Stimulated activated CD8-positive, alpha-beta memory T cell treated with anti-CD3 and anti-CD28 coated beads, Interleukin-7, amount 100 ng/mL, for 4 hours (primary cell): Measurements from ENCODE around the gene PEX11A.
A peak's percentile ranks its signal among the peaks of the same experiment; 100 is the strongest.

ENCODE experiments used
- DNase-seq, 2 donors: peaks; one replicate each; pipeline ENCODE4 v3.0.0-alpha.2; 2020; ENCODE audit warnings: low read depth in 2 of 2

The PEX11A gene

GRCh38 chr15:89654847-89655805 is 35.4 kb downstream of the PEX11A start, which contains the start of gene KIF7:
Gene KIF7, minus strand, starts transcription at chr15:89655467. Its CDS starts 2,537 bp downstream, at chr15:89652930.
- no peak for DNase-seq

DNA sequence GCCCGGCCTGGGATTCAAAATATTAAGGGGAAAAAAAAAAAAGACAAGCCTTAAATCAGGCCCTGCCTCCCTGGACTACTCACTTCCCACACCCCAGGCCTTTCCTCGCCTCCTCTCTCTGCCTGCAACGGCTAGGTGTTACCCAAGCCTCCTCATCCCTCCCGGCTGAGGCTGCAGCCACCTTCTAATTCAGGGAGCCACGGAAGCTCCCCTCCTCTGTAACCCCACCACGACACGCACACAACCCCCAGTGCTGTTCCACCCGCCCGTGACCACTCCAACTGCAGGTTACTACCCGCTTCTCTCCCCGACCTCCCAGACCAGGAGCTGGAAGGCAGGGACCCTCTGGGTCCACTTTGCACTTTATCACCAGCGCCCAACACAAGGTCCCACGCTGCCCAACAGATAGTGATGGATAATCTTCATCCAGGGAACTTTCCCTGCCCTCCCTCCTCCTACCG is 36.2 kb downstream of the PEX11A start:
- DNase-seq: no peak

DNA sequence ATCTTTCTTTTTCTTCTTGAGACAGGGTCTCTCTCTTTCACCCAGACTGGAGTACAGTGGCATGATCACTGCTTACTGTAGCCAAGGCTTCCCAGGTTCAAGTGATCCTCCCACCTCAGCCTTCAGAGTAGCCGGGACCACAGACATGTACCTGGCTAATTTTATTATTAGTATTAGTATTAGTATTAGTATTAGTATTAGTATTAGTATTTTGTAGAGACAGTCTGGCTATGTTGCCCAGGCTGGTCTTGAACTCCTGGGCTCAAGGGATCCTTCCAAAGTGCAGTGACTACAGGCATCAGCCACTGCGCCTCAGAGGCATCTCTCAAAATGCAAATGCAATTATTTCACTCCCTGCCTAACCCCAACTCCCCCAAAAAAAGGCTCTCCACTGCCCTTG is 37.0 kb downstream of the PEX11A start:
- no peak for DNase-seq

- no peak for DNase-seq
Measured at GRCh38 chr15:89652666-89653065, 37.9 kb downstream of the PEX11A start.

GRCh38 chr15:89652131-89652530 is 38.4 kb downstream of the PEX11A start:
- no peak for DNase-seq

DNA sequence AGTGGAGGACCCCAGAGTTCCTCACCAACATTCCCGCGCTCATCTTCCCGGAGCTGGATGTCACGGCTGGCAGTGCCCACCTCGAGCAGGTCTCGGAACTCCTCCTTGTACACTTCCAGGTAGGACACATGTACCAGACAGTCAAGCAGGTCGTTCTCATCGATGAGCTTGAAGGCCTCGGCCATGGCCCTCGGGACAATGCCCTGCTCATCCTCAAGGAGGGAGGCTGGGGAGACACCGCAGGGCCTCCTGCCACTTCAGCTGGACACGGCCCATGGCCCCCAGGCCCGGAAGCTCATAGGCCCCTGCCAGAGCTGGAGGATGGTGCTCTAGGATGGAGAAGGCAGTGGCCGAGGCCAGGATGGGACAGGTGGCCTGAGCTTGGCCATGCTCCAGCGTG is 40.8 kb downstream of the PEX11A start:
- DNase-seq: no peak

GRCh38 chr15:89649013-89649625 is 41.4 kb downstream of the PEX11A start:
- DNase-seq: no peak

DNA sequence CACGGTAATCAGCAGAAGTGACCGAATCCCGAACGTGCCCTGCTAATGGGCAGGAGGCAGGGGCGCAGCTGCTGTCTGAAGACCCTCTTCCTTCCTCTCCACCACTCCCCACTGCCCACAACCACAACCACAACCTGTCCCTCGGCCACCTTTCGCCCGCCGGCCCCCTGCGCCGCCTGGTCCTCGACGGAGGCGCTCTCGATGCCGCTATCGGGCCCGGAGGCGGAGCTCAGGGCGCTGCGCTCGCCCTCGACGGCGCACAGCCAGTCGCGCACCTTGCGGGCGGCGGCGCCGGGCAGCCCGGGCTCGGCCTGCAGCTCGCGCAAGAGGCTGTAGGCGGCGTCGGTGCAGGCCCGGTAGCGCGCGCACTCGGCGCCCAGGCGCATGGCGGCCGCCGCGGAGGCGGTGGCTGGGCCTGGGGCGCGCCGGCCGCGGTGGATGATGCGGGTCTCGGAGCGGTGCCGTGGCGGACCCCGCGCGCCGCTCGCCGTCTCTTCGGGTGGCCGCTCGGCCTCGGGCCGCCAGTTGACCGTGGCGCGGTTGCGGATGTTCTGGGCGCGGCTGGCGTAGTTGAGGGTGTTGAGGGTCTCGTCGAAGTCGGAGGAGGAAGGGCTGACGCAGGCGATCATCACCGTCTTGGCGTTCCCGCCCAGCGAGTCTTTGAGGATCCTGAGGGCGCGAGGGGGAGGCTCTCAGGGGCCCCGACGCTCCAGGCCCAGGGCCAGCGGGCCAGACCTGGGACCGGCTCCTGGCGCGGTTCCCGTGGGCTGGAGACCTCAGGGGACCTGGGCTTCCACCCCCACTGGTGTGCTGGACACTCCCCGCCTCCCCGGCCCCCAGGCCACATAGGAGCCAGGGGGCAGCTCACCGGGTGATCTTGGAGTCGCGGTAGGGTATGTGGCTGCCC is 42.2 kb downstream of the PEX11A start:
- DNase-seq: no peak

- DNase-seq: peak; percentile 29 to 35
Measured at GRCh38 chr15:89647191-89647851, 43.2 kb downstream of the PEX11A start.

- DNase-seq: no peak
Measured at GRCh38 chr15:89646416-89647141, 44.0 kb downstream of the PEX11A start.

- DNase-seq: no peak
Measured at GRCh38 chr15:89645680-89646079, 44.9 kb downstream of the PEX11A start.

DNA sequence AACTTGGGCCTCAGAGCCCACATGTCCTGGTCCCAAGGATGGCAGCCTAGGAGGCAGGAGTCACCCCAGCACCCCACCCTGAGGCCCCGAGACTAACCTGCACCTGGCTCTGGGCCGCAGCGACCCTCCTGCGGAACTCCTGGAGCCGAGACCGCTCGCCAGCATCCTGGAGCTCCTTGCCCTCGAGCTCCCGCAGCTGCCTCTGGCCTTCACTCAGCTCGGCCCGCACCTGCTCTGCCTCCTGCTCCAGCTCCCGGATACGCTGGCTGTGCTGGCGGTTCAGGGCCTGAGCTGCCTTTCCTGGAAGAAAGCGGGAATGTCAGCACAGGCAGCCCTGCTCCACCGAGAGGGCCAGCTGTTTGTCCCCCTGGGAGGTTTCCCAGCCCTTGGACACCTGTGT is 48.4 kb downstream of the PEX11A start:
- no peak for DNase-seq

- no peak for DNase-seq
Measured at GRCh38 chr15:89641053-89641452, 49.5 kb downstream of the PEX11A start.

GRCh38 chr15:89640245-89640644 is 50.3 kb downstream of the PEX11A start:
- no peak for DNase-seq

DNA sequence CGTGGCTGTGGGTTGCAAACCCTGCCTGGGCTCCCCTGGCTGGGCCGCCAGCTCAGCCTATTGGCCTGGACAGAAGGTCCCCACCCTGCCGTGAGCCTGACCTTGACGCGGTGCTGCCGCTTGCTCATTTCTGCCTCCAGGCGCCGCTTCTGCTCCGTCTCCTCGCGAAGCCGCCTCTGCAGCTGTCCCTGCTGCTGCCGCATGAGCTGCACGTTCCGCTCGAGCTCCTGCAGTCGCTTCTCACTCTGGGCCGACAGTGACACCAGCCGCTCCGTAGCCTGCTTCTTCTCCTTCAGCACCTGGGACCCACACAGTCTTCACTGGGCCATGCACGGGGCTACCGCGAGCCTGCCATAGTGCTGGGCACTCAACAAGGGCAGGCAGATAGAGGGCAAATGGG is 57.0 kb downstream of the PEX11A start:
- DNase-seq: no peak

- DNase-seq: no peak
Measured at GRCh38 chr15:89632563-89633430, 57.8 kb downstream of the PEX11A start.

DNA sequence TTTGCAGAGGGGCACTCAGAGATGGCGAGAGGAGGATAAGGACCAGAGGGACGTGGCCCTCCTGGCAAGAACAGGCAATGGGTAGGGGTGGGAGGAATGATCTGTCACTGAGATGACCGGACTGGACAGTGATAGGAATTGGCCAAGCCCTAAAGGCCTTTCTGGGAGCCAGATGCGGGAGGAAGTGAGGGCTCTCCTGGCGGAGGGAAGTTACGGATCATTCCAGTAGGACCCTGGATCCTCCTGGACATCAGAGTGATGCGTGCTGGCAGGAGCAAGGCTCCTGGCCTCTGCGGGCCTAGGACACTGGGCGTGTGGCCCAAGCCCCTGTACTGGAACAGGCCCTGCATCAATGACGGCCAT is 58.7 kb downstream of the PEX11A start:
- DNase-seq: no peak
